Keratinocyte (primary cell): ENCODE data around the gene GRM3.

Source experiments
- CTCF ChIP-seq, 3 experiments: IDR thresholded peaks in 1 of 3; conservative IDR thresholded peaks in 1 of 3; optimal IDR thresholded peaks in 1 of 3; 2 replicates in 2 of 3; 3 replicates in 1 of 3; pipeline versions ENCODE3 to v1.5.1; 2011; ENCODE audit warnings: low read length in 3 of 3, mild to moderate bottlenecking in 3 of 3, moderate library complexity in 2 of 3, control low read depth in 1 of 3, inconsistent platforms in 1 of 3; ENCODE audit not compliant: insufficient read depth in 2 of 3; ENCODE audit errors: extremely low read depth in 1 of 3
- EZH2 ChIP-seq: IDR thresholded peaks from one replicate; pipeline ENCODE4 v1.6.1; 2012; ENCODE audit warnings: inconsistent platforms, mild to moderate bottlenecking, low read length, moderate library complexity

DNA sequence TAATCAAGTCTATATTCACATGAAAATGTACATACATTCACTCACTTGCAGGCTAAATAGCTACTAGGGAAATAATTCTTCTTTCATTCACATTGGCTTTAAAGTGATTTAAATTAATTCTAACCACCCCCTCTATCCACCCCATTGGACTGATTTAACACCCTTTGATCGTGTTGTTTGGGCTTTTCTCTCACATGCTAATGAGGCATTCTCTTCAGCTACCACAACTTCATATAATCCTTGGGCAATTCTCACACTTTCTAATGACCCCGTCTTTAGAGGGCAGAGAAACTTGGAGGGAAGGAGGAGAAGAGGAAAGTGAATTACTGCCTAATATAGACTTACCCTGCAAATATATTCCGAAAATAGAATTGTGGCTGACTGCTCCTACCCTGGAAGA, 24.6 kb downstream of the GRM3 start:
- no peak for TF ChIP-seq CTCF (optimal IDR thresholded peaks at IDR 0.05 in 1 of 3, IDR thresholded peaks at IDR 0.05 in 1 of 3, conservative IDR thresholded peaks at IDR 0.05 in 1 of 3; ENCODE audit: extremely low read depth in 1 of 3, insufficient read depth in 2 of 3, low read length in 3 of 3)
- no peak for TF ChIP-seq EZH2
